Embryonic facial prominence (tissue), 1 donor: ENCODE data around the gene NFKB2.

Source experiments
- DNase-seq: peaks from one replicate; pipeline ENCODE4 v3.0.0-alpha.2; 2016; ENCODE audit errors: extremely low spot score

The NFKB2 gene

GRCh38 chr10:102395400-102396316 is at the start of gene NFKB2:
TSS of gene NFKB2 (plus strand) at chr10:102395705. CDS start at chr10:102395960, 255 bp downstream.
- DNase-seq: peak; percentile 70

GRCh38 chr10:102347236-102347828 is 48.2 kb upstream of the NFKB2 start:
- no peak for DNase-seq

GRCh38 chr10:102352066-102352715 is 43.3 kb upstream of the NFKB2 start:
- no peak for DNase-seq

- DNase-seq: no peak
Measured at GRCh38 chr10:102354451-102354850, 41.1 kb upstream of the NFKB2 start.

- DNase-seq: no peak
Measured at GRCh38 chr10:102358712-102359382, 36.7 kb upstream of the NFKB2 start.

DNA sequence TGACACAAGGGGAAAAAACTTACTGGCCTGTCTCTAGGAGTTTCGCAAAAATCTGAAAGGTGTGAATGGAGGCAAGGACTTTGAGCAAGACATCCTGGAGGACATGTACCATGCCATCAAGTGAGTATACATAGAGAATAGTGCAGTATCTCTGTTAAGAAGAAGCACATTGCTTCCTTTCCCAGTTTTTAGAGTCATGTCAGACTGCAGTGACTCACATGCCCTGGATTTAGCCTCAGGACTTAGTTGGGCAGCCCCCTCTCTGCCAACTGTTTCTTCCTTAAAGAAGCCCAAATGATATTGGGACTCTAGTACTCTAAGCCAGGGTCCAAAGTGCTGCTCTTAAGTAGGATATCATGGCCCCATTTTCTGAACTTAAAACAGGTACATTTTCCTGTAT is 28.1 kb upstream of the NFKB2 start:
- no peak for DNase-seq

DNA sequence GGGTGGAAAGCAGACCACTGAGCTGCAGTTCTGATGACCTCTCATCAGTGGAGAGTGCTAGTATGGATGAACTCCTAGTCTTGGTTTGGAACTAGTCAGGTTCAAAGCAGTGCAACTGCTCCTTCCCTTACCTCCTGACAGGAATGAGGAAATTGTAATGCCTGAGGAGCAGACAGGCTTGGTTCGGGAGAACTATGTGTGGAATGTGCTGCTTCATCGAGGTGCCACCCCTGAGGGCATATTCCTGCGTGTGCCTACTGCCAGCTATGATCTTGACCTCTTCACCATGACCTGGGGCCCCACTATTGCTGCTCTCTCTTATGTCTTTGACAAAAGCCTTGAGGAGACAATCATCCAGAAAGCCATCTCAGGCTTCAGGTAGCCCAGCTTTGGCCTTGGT is 27.4 kb upstream of the NFKB2 start:
- DNase-seq: no peak

GRCh38 chr10:102371295-102371694 is 24.2 kb upstream of the NFKB2 start:
- DNase-seq: no peak

DNA sequence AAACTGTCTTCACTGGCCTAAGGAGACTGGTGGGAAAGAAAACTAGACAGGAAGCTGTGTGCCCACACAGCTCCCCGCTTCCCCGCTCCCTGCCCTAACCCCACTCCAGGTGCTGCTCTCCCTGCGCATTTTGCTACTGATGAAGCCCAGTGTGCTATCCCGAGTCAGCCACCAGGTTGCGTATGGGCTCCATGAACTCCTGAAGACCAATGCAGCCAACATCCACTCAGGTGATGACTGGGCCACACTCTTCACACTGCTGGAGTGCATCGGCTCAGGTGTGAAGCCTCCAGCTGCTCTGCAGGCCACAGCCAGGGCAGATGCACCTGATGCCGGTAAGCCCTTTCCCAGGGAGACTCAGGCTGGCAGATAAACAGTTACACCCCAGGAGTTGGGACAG is 20.3 kb upstream of the NFKB2 start:
- DNase-seq: no peak

GRCh38 chr10:102375867-102376266 is 19.6 kb upstream of the NFKB2 start:
- DNase-seq: no peak

GRCh38 chr10:102376901-102377300 is 18.6 kb upstream of the NFKB2 start:
- DNase-seq: no peak

GRCh38 chr10:102379383-102379782 is 16.1 kb upstream of the NFKB2 start:
- no peak for DNase-seq

DNA sequence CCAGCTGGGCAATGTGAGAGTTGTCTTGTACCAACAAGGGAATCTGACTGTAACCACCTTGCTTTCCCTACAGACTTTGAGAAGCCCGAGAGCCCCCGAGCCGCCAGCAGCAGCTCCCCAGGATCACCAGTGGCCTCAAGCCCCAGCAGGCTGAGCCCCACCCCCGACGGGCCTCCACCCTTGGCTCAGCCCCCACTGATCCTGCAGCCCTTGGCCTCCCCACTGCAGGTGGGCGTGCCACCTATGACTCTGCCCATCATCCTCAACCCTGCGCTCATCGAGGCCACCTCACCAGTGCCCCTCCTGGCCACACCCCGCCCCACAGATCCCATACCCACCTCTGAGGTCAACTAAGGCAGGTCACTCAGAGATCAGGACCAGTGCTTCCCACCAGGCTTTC is 13.5 kb upstream of the NFKB2 start:
- no peak for DNase-seq

GRCh38 chr10:102382871-102383270 is 12.6 kb upstream of the NFKB2 start:
- DNase-seq: no peak

DNA sequence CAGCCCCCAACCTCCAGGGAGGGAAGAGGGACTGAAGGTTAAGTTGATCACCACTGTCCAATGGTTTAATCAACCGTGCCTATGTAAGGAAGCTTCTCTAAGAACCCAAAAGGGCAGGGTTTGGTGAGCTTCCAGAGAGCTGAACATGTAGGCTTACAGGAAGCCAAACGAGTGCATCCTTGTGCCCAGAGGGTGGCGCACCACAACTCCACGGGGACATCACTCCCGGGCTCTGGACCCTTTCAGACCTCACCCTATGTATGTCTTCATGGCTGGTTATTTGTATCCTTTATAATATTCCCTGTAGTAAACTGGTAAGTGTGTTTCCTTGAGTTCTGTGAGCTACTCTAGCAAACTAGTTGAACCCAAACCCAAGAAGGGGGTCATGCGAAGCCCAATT is 11.5 kb upstream of the NFKB2 start:
- DNase-seq: no peak

DNA sequence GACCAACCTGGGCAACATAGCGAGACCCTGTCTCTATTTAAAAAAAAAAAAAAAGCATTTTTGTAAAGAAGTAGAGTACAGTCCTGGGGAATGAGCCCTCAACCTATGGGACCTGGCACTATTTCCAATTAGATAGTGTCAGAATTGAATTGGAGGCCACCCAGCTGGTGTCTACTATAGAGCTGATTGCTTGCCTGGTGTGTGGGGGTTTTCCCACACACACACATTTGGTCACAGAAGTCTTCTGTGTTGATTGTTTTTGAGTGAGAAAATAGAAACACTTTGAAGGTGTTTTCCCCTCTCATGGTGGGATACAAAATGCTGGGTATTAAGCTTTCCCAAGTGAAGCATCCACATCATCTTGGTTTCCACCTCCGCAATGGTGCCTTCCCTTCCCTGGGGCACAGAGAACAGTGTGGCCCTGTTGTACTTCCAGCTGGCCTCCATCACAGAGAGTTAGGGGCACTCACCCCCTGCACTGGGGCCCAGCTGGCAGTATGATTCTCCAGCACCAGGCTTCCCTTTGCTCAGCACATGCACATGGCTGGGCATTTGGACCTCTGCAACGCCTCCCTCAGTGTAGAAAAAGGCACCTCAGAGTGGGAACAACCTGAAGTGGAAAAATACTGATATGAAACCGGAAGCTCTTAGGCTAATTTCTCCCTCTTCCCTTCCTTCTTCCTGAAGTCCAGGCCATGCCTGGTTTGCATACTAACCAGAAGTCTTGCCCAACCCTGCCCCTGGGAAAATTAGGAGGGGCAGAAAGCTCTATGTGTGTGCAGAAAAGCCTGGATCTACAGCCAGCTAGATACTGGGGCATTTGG is 10.7 kb upstream of the NFKB2 start:
- DNase-seq: no peak

DNA sequence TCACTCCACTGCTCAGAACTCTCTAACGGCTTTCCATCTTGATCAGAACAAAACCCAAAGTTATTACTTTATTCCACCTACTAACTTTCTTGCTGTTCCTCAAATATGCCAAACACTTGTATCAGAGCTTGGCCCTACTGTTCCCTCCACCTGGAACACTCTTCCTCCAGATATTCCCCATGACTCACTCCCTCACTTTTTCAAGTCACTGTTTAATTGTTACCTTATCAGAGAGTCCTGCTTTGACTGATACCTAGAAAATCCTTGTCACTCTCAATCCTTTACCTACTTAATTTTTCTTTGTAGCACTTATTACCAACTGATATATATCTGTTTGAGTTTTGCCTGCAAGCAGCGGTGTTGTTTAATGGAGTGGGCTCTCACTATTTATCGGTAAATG is 5.6 kb upstream of the NFKB2 start:
- no peak for DNase-seq

DNA sequence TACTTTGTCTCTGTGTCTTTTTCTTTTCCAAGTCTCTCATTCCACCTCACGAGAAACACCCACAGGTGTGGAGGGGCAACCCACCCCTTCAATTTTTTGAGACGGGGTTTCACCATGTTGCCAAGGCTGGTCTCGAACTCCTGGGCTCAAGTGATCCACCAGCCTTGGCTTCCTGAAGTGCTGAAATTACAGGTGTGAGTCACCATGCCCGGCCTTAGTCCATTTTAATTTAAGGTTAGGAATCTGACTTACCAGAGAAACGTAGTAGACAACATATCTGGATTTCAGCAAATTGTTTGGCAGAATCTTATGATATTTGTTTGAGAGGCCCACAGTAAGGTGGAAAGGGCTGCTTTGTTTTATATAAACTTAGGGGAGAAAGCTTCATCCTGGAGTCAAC is 3.2 kb upstream of the NFKB2 start:
- no peak for DNase-seq

GRCh38 chr10:102393411-102394078 is 2.0 kb upstream of the NFKB2 start:
- no peak for DNase-seq

GRCh38 chr10:102394079-102394800 is 1.3 kb upstream of the NFKB2 start:
- peak; percentile 80 for DNase-seq
